Measurements from ENCODE around the gene ECHDC3. TPM values are rescaled to one million over a fixed set of nuclear protein-coding genes. Genes with fewer than 3 reads are reported as not detected.

The ECHDC3 gene
- total RNA-seq, 1 experiment from 2014 or later = 2.6 TPM

- DNase-seq (ENCODE audit: low spot score) = no peak
Observed at GRCh38 chr10:11776080-11776479, 33.9 kb downstream of the ECHDC3 start.

DNA sequence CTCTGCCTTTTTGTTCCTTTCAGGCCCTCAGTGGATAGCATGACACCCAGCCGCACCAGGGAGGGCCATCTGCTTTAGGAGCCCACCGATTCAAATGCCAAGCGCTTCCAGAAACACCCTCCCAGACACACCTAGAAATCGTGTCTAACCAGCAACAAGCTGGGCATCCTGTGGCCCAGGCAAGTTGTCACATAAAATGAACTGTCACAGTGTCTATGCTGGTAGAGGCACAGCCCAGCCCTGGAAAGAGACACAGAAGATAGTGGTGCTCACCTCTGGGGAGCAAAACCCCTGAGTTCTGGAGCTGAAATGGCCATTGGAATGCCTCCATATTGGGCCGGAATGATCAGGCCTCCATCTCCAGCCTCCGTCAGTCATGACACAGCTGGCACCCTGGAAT, 38.9 kb downstream of the ECHDC3 start:
- DNase-seq (ENCODE audit: low spot score) = no peak

DNA sequence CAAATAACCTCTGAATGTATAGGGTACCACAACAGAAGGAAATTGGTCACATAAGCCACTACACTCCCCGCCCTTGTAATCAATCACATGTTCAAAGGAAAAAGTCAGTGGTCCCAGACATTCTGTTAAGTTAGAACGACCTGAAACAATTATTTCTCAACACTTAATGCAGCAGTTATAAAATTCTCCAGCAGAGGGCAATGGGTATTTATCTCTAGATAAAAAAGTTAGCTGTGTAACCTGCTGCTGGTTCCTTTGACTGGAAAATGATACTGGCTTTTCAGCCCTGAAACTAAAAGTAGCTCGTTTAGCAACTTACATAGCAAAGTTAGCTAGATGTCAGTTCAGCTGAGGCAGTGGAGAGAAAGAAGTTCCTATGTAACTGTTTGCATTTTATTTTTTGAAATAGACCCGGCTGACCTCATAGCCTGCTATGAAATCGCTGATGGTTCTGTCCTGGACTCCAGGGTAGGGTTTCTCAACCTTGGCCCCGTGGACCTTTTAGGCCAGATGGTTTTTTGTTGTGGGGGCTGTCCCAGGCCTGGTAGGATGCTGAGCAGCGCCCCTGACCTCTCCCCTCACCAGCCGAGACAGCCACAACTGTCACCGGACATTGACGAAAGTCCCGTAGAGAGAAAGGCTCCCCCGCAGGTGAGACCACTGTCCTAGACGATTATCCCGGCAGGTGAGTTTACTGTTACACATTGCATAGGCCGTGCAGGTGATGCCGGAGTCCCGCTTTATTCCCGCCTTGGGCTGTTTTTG, 40.8 kb downstream of the ECHDC3 start:
- DNase-seq (ENCODE audit: low spot score) = peak; percentile 93

DNA sequence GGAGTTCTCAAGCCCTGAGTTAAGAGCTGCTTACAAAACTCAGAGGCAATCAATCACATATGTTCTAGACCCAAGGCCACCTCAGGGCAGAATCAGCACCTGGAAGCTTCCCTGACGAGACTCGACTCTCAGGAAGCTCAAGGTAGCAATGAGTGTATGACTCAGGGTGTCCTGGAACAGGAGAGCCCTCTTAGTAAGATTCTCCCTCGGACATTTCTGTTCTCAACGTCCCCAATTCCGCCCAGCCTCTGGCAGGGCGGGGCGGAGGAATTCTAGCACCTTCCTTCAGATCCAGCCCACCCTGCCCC, 41.3 kb downstream of the ECHDC3 start:
- DNase-seq (ENCODE audit: low spot score) = no peak

DNA sequence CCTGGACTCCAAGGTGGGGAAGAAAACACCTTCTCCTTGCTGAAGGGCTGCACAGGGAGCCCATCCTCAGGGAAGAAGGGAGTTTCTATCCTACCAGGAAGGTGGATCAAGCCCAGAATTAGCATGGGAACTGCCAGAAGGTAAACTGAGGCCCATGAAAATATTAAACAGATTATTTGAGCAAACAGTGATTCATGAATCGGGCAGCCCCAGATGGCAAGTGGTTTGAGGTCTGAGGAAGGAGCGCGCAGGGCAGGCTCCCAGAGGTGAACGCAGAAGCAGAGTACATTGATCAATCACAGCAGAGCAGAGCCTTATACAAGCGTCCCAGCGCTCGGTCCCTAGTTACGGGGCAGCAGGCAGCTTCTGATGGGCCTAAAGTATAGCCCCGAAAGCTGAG, 45.2 kb downstream of the ECHDC3 start:
- DNase-seq (ENCODE audit: low spot score) = no peak

GRCh38 chr10:11787846-11788245, 45.7 kb downstream of the ECHDC3 start:
- DNase-seq (ENCODE audit: low spot score) = no peak

- no peak for DNase-seq (ENCODE audit: low spot score)
Observed at GRCh38 chr10:11789306-11789705, 47.1 kb downstream of the ECHDC3 start.

GRCh38 chr10:11789956-11790355, 47.8 kb downstream of the ECHDC3 start:
- DNase-seq (ENCODE audit: low spot score) = no peak

DNA sequence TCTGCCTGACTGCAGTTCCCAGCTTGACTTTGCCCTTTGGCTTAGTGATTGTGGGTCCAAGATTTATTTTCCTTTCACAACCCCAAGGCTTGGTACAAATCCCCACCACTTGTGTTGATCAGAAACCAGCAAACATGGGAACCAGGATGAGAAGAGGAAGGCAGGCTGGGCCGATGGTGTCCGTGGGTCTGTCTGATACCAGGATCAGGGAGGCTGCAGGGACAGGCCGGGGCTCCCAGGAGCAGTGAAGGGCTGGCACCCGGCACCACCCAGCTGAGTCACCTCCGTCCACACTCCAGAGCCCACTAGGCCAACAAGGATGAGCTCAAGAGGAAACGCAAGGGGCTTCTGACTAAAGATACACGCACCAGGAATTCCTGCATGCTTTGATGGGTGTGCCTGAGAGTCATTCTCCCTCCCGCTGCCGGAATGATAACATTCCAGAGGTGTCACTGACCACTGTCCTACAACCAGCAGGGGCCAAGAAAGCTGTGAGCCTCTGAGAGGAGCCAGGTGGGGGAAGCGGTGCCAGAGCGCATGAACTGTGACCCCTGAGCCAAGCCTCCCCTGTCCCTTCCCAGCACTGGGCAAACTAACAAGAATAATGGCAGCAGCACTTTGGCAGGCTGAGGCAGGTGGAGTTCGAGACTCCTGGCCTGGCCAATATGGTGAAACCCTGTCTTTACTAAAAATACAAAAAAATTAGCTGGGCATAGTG, 51.7 kb downstream of the ECHDC3 start:
- DNase-seq (ENCODE audit: low spot score) = peak; percentile 62

- DNase-seq (ENCODE audit: low spot score) = peak; percentile 25
Observed at GRCh38 chr10:11794566-11794965, 52.4 kb downstream of the ECHDC3 start.

GRCh38 chr10:11795101-11795920, 53.1 kb downstream of the ECHDC3 start:
- no peak for DNase-seq (ENCODE audit: low spot score)

- no peak for DNase-seq (ENCODE audit: low spot score)
Observed at GRCh38 chr10:11796474-11796873, 54.3 kb downstream of the ECHDC3 start.

DNA sequence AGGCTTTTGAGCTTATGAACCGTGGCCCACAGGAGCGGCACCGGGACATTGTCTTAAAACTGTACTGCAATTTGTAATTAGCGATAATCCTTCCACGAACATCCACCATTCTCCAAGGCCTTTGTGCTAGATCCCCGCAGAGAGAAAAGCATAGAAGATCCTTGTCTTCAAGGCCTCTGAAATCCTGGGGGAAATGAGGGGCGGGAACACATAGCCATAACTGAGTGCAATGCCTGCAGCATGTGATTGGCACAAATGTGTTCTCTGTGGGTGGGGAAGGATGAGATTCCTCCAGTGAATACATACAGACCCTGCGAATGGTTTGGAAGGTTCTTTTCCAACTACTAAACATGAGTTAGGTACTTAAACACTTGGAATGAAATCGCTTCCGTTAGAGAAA, 55.1 kb downstream of the ECHDC3 start:
- no peak for DNase-seq (ENCODE audit: low spot score)

DNA sequence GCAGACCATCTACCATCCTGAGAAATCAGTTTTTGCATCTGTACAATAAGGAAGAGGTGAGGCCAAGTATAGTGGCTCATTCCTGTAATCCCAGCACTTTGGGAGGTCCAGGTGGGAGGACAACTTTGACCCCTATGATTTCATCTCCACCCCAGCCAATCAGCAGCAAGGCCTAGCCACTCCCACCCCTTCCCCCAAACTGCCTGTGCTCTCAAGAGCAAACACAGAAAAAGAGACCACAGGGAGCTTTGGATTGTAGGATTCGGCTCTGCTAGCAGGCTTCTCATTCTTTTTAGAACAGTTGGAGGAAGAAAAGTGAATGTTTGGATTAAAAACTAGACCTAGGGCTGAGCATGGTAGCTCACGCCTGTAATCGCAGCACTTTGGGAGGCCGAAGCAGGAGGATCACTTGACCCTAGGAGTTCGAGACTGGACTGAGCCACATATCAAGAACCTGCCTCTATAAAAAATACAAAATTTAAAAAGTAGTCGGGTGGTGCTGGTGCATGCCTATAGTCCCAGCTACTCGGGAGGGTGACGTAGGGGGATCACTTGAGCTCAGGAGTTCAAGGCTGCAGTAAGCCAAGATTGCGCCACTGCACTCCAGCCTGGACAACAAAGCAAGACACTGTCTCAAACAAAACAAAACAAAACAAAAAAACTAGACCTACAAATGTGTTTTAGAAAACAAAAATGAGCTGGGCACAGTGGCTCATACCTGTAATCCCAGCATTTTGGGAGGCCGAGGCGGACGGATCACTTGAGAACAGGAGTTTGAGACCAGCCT, 55.9 kb downstream of the ECHDC3 start:
- no peak for DNase-seq (ENCODE audit: low spot score)

DNA sequence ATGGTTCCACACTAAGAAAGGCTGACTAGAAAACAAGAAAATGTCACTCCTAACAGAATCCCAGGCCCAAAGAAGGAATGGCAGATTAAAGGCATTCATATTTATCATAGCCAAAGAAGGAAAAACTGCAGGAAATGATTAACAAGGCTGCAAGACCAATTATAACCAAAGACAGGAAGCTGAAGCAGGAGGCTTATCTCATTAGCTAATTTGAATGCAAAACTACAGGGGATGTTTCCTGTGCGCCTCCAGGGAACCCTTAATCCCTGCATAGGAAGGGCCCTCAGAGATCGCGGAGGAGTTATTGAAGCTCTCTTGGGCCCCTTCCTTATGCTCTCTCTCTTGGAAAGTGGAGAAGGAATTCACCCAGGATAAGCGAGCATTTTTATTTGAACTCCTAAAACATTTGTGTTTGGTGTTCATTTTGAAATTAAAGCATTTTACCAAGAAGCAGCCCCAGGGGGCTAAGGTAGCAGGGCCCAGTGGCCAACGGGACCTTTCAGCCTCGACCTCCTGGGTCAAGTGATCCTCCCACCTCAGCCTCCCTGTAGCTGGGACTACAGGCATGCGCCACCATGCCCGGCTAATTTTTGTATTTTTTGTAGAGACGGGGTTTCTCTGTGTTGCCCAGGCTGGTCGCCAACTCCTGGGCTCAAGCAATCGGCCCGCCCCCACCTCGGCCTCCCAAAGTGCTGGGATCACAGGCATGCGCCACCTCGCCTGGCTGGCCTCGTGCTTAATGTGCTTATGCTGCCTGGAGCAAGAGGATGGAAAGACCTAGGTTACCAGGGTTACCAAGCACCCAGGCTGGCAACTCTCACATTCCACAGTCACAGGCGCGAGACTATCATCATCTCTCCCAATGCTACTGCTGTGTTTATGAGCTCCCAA, 56.9 kb downstream of the ECHDC3 start:
- no peak for DNase-seq (ENCODE audit: low spot score)

DNA sequence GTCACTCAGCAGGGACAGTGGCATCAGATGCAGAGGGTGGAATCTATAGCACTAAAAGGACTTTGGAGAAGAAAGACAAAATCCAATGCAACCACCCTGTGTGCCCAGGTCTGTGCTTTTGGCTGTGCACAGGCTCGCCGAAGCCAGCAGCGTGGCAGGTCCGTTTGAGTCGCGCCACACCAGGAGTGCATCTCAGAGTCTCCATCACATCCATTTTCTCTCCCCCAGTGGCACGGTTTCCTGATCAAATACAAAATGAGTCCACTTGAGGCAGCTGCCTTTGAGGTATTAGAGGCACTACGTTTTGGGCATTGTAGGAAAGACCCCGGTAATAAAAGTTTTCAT, 57.5 kb downstream of the ECHDC3 start:
- DNase-seq (ENCODE audit: low spot score) = no peak

DNA sequence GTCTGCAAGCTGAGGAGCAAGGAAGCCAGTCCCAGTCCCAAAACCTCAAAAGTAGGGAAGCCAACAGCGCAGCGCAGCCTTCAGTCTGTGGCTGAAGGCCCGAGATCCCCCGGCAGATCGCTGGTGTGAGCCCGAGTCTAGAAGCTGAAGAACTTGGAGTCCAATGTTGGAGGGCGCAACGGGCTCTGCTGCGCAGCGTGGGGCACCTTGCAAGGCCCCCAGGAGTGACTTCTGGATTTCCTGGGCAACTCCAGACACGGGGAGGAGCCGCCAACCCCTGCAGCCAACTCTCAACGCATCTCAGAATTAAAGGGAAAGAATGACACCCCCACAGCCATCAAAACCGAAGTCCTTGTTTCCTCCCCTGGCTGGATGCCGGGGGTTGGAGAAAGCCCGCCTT, 62.2 kb downstream of the ECHDC3 start:
- no peak for DNase-seq (ENCODE audit: low spot score)

DNA sequence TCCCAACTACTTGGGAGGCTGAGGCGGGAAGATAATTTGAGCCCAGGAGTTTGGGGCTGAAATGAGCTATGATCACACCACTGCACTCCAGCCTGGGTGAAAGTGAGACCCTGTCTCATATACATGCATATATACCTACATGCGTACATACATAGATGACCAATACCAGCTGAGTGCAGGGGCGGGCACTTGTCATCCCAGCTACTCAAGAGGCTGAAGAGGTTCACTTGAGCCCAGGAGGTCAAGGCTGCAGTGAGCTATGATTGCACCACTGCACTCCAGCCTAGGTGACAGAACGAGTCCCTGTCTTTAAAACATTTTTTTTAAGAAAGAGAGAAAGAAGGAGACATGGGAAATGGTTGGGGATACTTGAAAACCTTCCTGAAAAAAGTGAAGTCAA, 63.6 kb downstream of the ECHDC3 start:
- no peak for DNase-seq (ENCODE audit: low spot score)

GRCh38 chr10:11806706-11807105, 64.5 kb downstream of the ECHDC3 start:
- DNase-seq (ENCODE audit: low spot score) = no peak

DNA sequence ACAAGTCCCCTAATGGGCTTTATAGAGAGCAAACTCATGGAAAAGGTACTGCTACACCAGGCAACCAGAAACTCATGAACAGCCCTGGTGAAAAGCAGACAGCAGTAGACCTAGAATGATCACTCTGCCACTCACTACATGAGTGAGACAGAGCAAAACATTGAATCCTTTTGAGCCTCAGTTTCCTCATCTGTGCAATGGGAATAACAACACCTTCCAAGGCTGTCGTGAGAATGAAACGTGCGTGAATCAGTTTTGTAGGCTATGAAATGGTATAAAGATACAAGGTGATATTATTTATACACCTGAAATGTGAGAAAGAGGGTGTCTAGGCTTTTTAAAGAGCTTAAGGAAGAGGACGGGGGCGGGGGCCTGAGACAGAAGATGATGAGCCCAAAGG, 66.6 kb downstream of the ECHDC3 start:
- DNase-seq (ENCODE audit: low spot score) = no peak

GRCh38 chr10:11810313-11810766, 68.2 kb downstream of the ECHDC3 start:
- no peak for DNase-seq (ENCODE audit: low spot score)

Data from HT-29 (cell line).